HG02943 (cell line): ENCODE measurements around the gene PSMD13.
"Not testable (repeated sequence)": the region's sequence is repeated elsewhere in the genome, so short reads cannot be mapped to it uniquely, and the experiment has no call there.

Experiments
- ATAC-seq: cut with Tn5 transposase; IDR thresholded peaks from one replicate; pipeline ENCODE4 v1.9.1; 2021; ENCODE audit warnings: mild to moderate bottlenecking, low read depth, moderate library complexity; ENCODE audit not compliant: unreplicated experiment

Gene PSMD13

GRCh38 chr11:285021-285893, 48.5 kb downstream of the PSMD13 start:
- no peak for ATAC-seq

GRCh38 chr11:285894-286220, 49.1 kb downstream of the PSMD13 start:
- no peak for ATAC-seq

GRCh38 chr11:286977-287820, 50.4 kb downstream of the PSMD13 start:
- ATAC-seq = not testable (repeated sequence)

- ATAC-seq = no peak
These were observed 51.2 kb downstream of the PSMD13 start for GRCh38 chr11:287821-288477.

GRCh38 chr11:288478-289397, 52.0 kb downstream of the PSMD13 start, which contains the start of gene PGGHG:
PGGHG (plus strand) TSS chr11:289126; CDS start chr11:289817, 691 bp downstream.
- ATAC-seq = no peak

GRCh38 chr11:289398-289711, 52.6 kb downstream of the PSMD13 start:
- no peak for ATAC-seq

- ATAC-seq = no peak
These were observed 53.2 kb downstream of the PSMD13 start for GRCh38 chr11:289712-290620.

GRCh38 chr11:290621-291231, 54.0 kb downstream of the PSMD13 start:
- ATAC-seq = no peak

GRCh38 chr11:291281-292210, 54.8 kb downstream of the PSMD13 start:
- ATAC-seq = no peak

- ATAC-seq = no peak
These were observed 55.7 kb downstream of the PSMD13 start for GRCh38 chr11:292211-293121.

GRCh38 chr11:293271-293851, 56.6 kb downstream of the PSMD13 start:
- ATAC-seq = no peak

- no peak for ATAC-seq
These were observed 57.3 kb downstream of the PSMD13 start for GRCh38 chr11:293852-294661.

GRCh38 chr11:294780-295179, 58.0 kb downstream of the PSMD13 start:
- ATAC-seq = no peak

GRCh38 chr11:295351-296170, 58.8 kb downstream of the PSMD13 start:
- ATAC-seq = no peak
